Measurements from ENCODE around the gene CCDC186.

The CCDC186 gene

GRCh38 chr10:114135476-114135875 is 38.5 kb downstream of the CCDC186 start:
- H3K27me3 ChIP-seq (replicated peaks in 2 of 5; ENCODE audit: control insufficient read depth in 4 of 5, insufficient read depth in 5 of 5, low read length in 4 of 5): no peaks in the 10 kb centered on the region
- no CpG with 5 or more reads among the region's 2 CpGs for WGBS (ENCODE audit: insufficient coverage)
- ChIA-PET POLR2A (no interaction called here), CTCF (no interaction called here)
- H3K4me1 ChIP-seq (ENCODE audit: control extremely low read depth in 1 of 4, control insufficient read depth in 4 of 4, insufficient read depth in 4 of 4, low read length in 3 of 4): peaks cover 0 to 24% (median 8%) of the 10 kb centered on the region in 4 experiments
- no peaks in the 10 kb centered on the region for H3K9me3 ChIP-seq (ENCODE audit: control extremely low read depth in 1 of 5, control insufficient read depth in 4 of 5, insufficient read depth in 2 of 5, low read depth in 1 of 5, low read length in 4 of 5)
- H3K4me3 ChIP-seq (ENCODE audit: control insufficient read depth in 1 of 7, extremely low read depth in 1 of 7, insufficient read depth in 4 of 7, low read depth in 2 of 7, low read length in 6 of 7): no peak overlapping the region
- H3K36me3 ChIP-seq (ENCODE audit: control insufficient read depth in 4 of 4, insufficient read depth in 4 of 4, low read length in 3 of 4): peaks cover 14 to 22% (median 21%) of the 10 kb centered on the region in 4 experiments
- no peak overlapping the region for H3K27ac ChIP-seq (ENCODE audit: insufficient read depth in 1 of 2, low read depth in 1 of 2, low read length in 2 of 2, poor library complexity in 1 of 2, severe bottlenecking in 2 of 2)
- DNase-seq: no peak

- Histone ChIP-seq H3K27me3 (replicated peaks in 2 of 5; ENCODE audit: control insufficient read depth in 4 of 5, insufficient read depth in 5 of 5, low read length in 4 of 5) (no peaks in the 10 kb centered on the region), H3K9me3 (ENCODE audit: control extremely low read depth in 1 of 5, control insufficient read depth in 4 of 5, insufficient read depth in 2 of 5, low read depth in 1 of 5, low read length in 4 of 5) (no peaks in the 10 kb centered on the region), H3K27ac (ENCODE audit: insufficient read depth in 1 of 2, low read depth in 1 of 2, low read length in 2 of 2, poor library complexity in 1 of 2, severe bottlenecking in 2 of 2) (peak overlapping the region; percentile 52), H3K4me3 (ENCODE audit: control insufficient read depth in 1 of 7, extremely low read depth in 1 of 7, insufficient read depth in 4 of 7, low read depth in 2 of 7, low read length in 6 of 7) (peak overlapping the region in 1 of 7 experiments; percentile 17), H3K36me3 (ENCODE audit: control insufficient read depth in 4 of 4, insufficient read depth in 4 of 4, low read length in 3 of 4) (peaks cover 19 to 51% (median 31%) of the 10 kb centered on the region in 4 experiments), H3K4me1 (ENCODE audit: control extremely low read depth in 1 of 4, control insufficient read depth in 4 of 4, insufficient read depth in 4 of 4, low read length in 3 of 4) (peaks cover 0 to 25% (median 8%) of the 10 kb centered on the region in 4 experiments)
- POLR2A ChIA-PET: no interaction called here
- 33% methylated on average over 1 of the region's 3 CpGs for WGBS (ENCODE audit: insufficient coverage)
- CTCF ChIA-PET: interaction anchor here (1.0 kb wide), 1 partner anchor 15 kb away, joined by 3 read pairs; no protein-coding TSS in a partner anchor
- DNase-seq: peak; percentile 60 to 91 (median 86)
Measured at GRCh38 chr10:114131094-114131493, 42.9 kb downstream of the CCDC186 start.

- Histone ChIP-seq H3K4me3 (ENCODE audit: control insufficient read depth in 1 of 7, extremely low read depth in 1 of 7, insufficient read depth in 4 of 7, low read depth in 2 of 7, low read length in 6 of 7) (no peak overlapping the region), H3K27ac (ENCODE audit: insufficient read depth in 1 of 2, low read depth in 1 of 2, low read length in 2 of 2, poor library complexity in 1 of 2, severe bottlenecking in 2 of 2) (no peak overlapping the region), H3K36me3 (ENCODE audit: control insufficient read depth in 4 of 4, insufficient read depth in 4 of 4, low read length in 3 of 4) (peaks cover 0 to 15% (median 5%) of the 10 kb centered on the region in 4 experiments), H3K4me1 (ENCODE audit: control extremely low read depth in 1 of 4, control insufficient read depth in 4 of 4, insufficient read depth in 4 of 4, low read length in 3 of 4) (no peaks in the 10 kb centered on the region), H3K9me3 (ENCODE audit: control extremely low read depth in 1 of 5, control insufficient read depth in 4 of 5, insufficient read depth in 2 of 5, low read depth in 1 of 5, low read length in 4 of 5) (no peaks in the 10 kb centered on the region), H3K27me3 (replicated peaks in 2 of 5; ENCODE audit: control insufficient read depth in 4 of 5, insufficient read depth in 5 of 5, low read length in 4 of 5) (no peaks in the 10 kb centered on the region)
- no CpG with 5 or more reads among the region's 1 CpG for WGBS (ENCODE audit: insufficient coverage)
- DNase-seq: no peak
- CTCF ChIA-PET: interaction anchor here (1.3 kb wide), 1 partner anchor 12 kb away, joined by 3 read pairs; no protein-coding TSS in a partner anchor
- POLR2A ChIA-PET: no interaction called here
Measured at GRCh38 chr10:114121031-114121430, 53.0 kb downstream of the CCDC186 start.

- ChIA-PET POLR2A (no interaction called here), CTCF (interaction anchor here (0.6 kb wide), 1 partner anchor 124 kb away, joined by 3 read pairs; no protein-coding TSS in a partner anchor)
- no peak overlapping the region for H3K4me3 ChIP-seq (ENCODE audit: control insufficient read depth in 1 of 7, extremely low read depth in 1 of 7, insufficient read depth in 4 of 7, low read depth in 2 of 7, low read length in 6 of 7)
- no peaks in the 10 kb centered on the region for H3K27me3 ChIP-seq (replicated peaks in 2 of 5; ENCODE audit: control insufficient read depth in 4 of 5, insufficient read depth in 5 of 5, low read length in 4 of 5)
- H3K9me3 ChIP-seq (ENCODE audit: control extremely low read depth in 1 of 5, control insufficient read depth in 4 of 5, insufficient read depth in 2 of 5, low read depth in 1 of 5, low read length in 4 of 5): no peaks in the 10 kb centered on the region
- no peak for DNase-seq
- peaks cover 0 to under 1% (median 0%) of the 10 kb centered on the region in 4 experiments for H3K36me3 ChIP-seq (ENCODE audit: control insufficient read depth in 4 of 4, insufficient read depth in 4 of 4, low read length in 3 of 4)
- no peaks in the 10 kb centered on the region for H3K4me1 ChIP-seq (ENCODE audit: control extremely low read depth in 1 of 4, control insufficient read depth in 4 of 4, insufficient read depth in 4 of 4, low read length in 3 of 4)
- H3K27ac ChIP-seq (ENCODE audit: insufficient read depth in 1 of 2, low read depth in 1 of 2, low read length in 2 of 2, poor library complexity in 1 of 2, severe bottlenecking in 2 of 2): no peak overlapping the region
- 100% methylated on average over 2 of the region's 2 CpGs for WGBS (ENCODE audit: insufficient coverage)
Measured at GRCh38 chr10:114118514-114118913, 55.5 kb downstream of the CCDC186 start.

GRCh38 chr10:114117728-114118127 is 56.3 kb downstream of the CCDC186 start:
- DNase-seq: no peak
- no peaks in the 10 kb centered on the region for H3K36me3 ChIP-seq (ENCODE audit: control insufficient read depth in 4 of 4, insufficient read depth in 4 of 4, low read length in 3 of 4)
- H3K27ac ChIP-seq (ENCODE audit: insufficient read depth in 1 of 2, low read depth in 1 of 2, low read length in 2 of 2, poor library complexity in 1 of 2, severe bottlenecking in 2 of 2): no peak overlapping the region
- no peaks in the 10 kb centered on the region for H3K9me3 ChIP-seq (ENCODE audit: control extremely low read depth in 1 of 5, control insufficient read depth in 4 of 5, insufficient read depth in 2 of 5, low read depth in 1 of 5, low read length in 4 of 5)
- no CpG with 5 or more reads among the region's 2 CpGs for WGBS (ENCODE audit: insufficient coverage)
- no peaks in the 10 kb centered on the region for H3K4me1 ChIP-seq (ENCODE audit: control extremely low read depth in 1 of 4, control insufficient read depth in 4 of 4, insufficient read depth in 4 of 4, low read length in 3 of 4)
- H3K27me3 ChIP-seq (replicated peaks in 2 of 5; ENCODE audit: control insufficient read depth in 4 of 5, insufficient read depth in 5 of 5, low read length in 4 of 5): no peaks in the 10 kb centered on the region
- POLR2A ChIA-PET: no interaction called here
- no peak overlapping the region for H3K4me3 ChIP-seq (ENCODE audit: control insufficient read depth in 1 of 7, extremely low read depth in 1 of 7, insufficient read depth in 4 of 7, low read depth in 2 of 7, low read length in 6 of 7)
- CTCF ChIA-PET: interaction anchor here (0.6 kb wide), 1 partner anchor 123 kb away, joined by 3 read pairs; no protein-coding TSS in a partner anchor

GRCh38 chr10:114115661-114116445 is 58.1 kb downstream of the CCDC186 start:
- ChIA-PET POLR2A (no interaction called here), CTCF (interaction anchor here (1.0 to 1.6 kb wide), 4 partner anchors 9 to 96 kb away, joined by 3 to 4 read pairs (median 4); no protein-coding TSS in a partner anchor)
- H3K36me3 ChIP-seq (ENCODE audit: control insufficient read depth in 4 of 4, insufficient read depth in 4 of 4, low read length in 3 of 4): no peaks in the 10 kb centered on the region
- H3K27me3 ChIP-seq (replicated peaks in 2 of 5; ENCODE audit: control insufficient read depth in 4 of 5, insufficient read depth in 5 of 5, low read length in 4 of 5): no peaks in the 10 kb centered on the region
- no peak overlapping the region for H3K27ac ChIP-seq (ENCODE audit: insufficient read depth in 1 of 2, low read depth in 1 of 2, low read length in 2 of 2, poor library complexity in 1 of 2, severe bottlenecking in 2 of 2)
- no peaks in the 10 kb centered on the region for H3K9me3 ChIP-seq (ENCODE audit: control extremely low read depth in 1 of 5, control insufficient read depth in 4 of 5, insufficient read depth in 2 of 5, low read depth in 1 of 5, low read length in 4 of 5)
- no peaks in the 10 kb centered on the region for H3K4me1 ChIP-seq (ENCODE audit: control extremely low read depth in 1 of 4, control insufficient read depth in 4 of 4, insufficient read depth in 4 of 4, low read length in 3 of 4)
- WGBS (ENCODE audit: insufficient coverage): 88% methylated on average over 1 of the region's 8 CpGs
- no peak for DNase-seq
- H3K4me3 ChIP-seq (ENCODE audit: control insufficient read depth in 1 of 7, extremely low read depth in 1 of 7, insufficient read depth in 4 of 7, low read depth in 2 of 7, low read length in 6 of 7): no peak overlapping the region
